HuH-7.5 (cell line): Measurements from ENCODE around the gene WRNIP1.
"Not testable (repeated sequence)": the region's sequence is repeated elsewhere in the genome, so short reads cannot be mapped to it uniquely, and the experiment has no call there.

Experiments used
- DNase-seq: peaks from one replicate; pipeline ENCODE4 v3.0.0; 2011; ENCODE audit warnings: low spot score

Gene WRNIP1

GRCh38 chr6:2786269-2786668, 21.1 kb downstream of the WRNIP1 start:
- no peak for DNase-seq

- peak; percentile 64 for DNase-seq
Measured at GRCh38 chr6:2790588-2791449, 25.6 kb downstream of the WRNIP1 start.

GRCh38 chr6:2791450-2791974, 26.3 kb downstream of the WRNIP1 start:
- DNase-seq = no peak

GRCh38 chr6:2792330-2793110, 27.3 kb downstream of the WRNIP1 start:
- no peak for DNase-seq

GRCh38 chr6:2793534-2794151, 28.4 kb downstream of the WRNIP1 start:
- DNase-seq = no peak

- DNase-seq = no peak
Measured at GRCh38 chr6:2794171-2794730, 29.1 kb downstream of the WRNIP1 start.

- DNase-seq = no peak
Measured at GRCh38 chr6:2795162-2795561, 30.0 kb downstream of the WRNIP1 start.

- no peak for DNase-seq
Measured at GRCh38 chr6:2795956-2796355, 30.8 kb downstream of the WRNIP1 start.

GRCh38 chr6:2796861-2797260, 31.7 kb downstream of the WRNIP1 start:
- DNase-seq = no peak

- DNase-seq = no peak
Measured at GRCh38 chr6:2797564-2798031, 32.4 kb downstream of the WRNIP1 start.

GRCh38 chr6:2798586-2799134, 33.5 kb downstream of the WRNIP1 start:
- no peak for DNase-seq

- DNase-seq = no peak
Measured at GRCh38 chr6:2799936-2800527, 34.8 kb downstream of the WRNIP1 start.

GRCh38 chr6:2800552-2801316, 35.5 kb downstream of the WRNIP1 start:
- no peak for DNase-seq

GRCh38 chr6:2801687-2802086, 36.5 kb downstream of the WRNIP1 start:
- not testable (repeated sequence) for DNase-seq

GRCh38 chr6:2802521-2803060, 37.4 kb downstream of the WRNIP1 start:
- no peak for DNase-seq

- no peak for DNase-seq
Measured at GRCh38 chr6:2803731-2804429, 38.7 kb downstream of the WRNIP1 start.

- no peak for DNase-seq
Measured at GRCh38 chr6:2804516-2804915, 39.3 kb downstream of the WRNIP1 start.

- no peak for DNase-seq
Measured at GRCh38 chr6:2805031-2805430, 39.8 kb downstream of the WRNIP1 start.

GRCh38 chr6:2806644-2807043, 41.5 kb downstream of the WRNIP1 start:
- no peak for DNase-seq
